H1 (cell line): Measurements from ENCODE around the gene TTC21A. TPM values are rescaled to one million over a fixed set of nuclear protein-coding genes. Genes with fewer than 3 reads are reported as not detected.

ENCODE experiments used
- CTCF ChIA-PET: fragments of 300-600 bp; sonication (Branson Sonifier 250); formaldehyde crosslinking; loops from one replicate; lab custom pipeline; 2021; ENCODE audit not compliant: partially characterized antibody; lab: Charles Lee
- POLR2A ChIA-PET: fragments of 300-600 bp; sonication (Branson Sonifier 250); formaldehyde crosslinking; loops from one replicate; lab custom pipeline; 2021; ENCODE audit warnings: inconsistent platforms; ENCODE audit not compliant: partially characterized antibody; lab: Charles Lee
- DNase-seq, 2 experiments: peaks; one replicate each; pipeline versions ENCODE4 v3.0.0 to v3.0.0-alpha.2; 2010 to 2022; ENCODE audit warnings: low spot score in 2 of 2, low read depth in 1 of 2, mixed read lengths in 1 of 2
- FAIRE-seq: peaks from 2 replicates; lab custom pipeline; 2011; peaks lifted over from hg19 to GRCh38; lab: Jason Lieb, UNC
- H2AFZ ChIP-seq: 2 replicates; pipeline ENCODE4 v1.8.1; 2012; ENCODE audit warnings: low read length, inconsistent platforms
- H2AK5ac ChIP-seq: 2 replicates; pipeline ENCODE4 v1.6.1; 2013; ENCODE audit warnings: low read depth, low read length
- H2BK120ac ChIP-seq: replicated peaks from 2 replicates; pipeline ENCODE3; 2013; ENCODE audit warnings: low read depth, low read length, inconsistent platforms
- H2BK12ac ChIP-seq: 2 replicates; pipeline ENCODE4 v1.6.1; 2013; ENCODE audit warnings: low read depth, low read length
- H2BK15ac ChIP-seq: 2 replicates; pipeline ENCODE4 v1.6.1; 2013; ENCODE audit warnings: low read length
- H2BK20ac ChIP-seq: 2 replicates; pipeline ENCODE4 v1.6.1; 2013; ENCODE audit warnings: low read length
- H2BK5ac ChIP-seq: 2 replicates; pipeline ENCODE4 v1.6.1; 2013; ENCODE audit warnings: low read depth, low read length
- H3K14ac ChIP-seq: 2 replicates; pipeline ENCODE4 v1.6.1; 2013; ENCODE audit warnings: inconsistent platforms; ENCODE audit not compliant: insufficient read length
- H3K18ac ChIP-seq: 2 replicates; pipeline ENCODE4 v1.6.1; 2013; ENCODE audit warnings: low read length; ENCODE audit errors: extremely low read depth
- H3K23ac ChIP-seq: 2 replicates; pipeline ENCODE4 v1.6.1; 2013; ENCODE audit warnings: inconsistent platforms; ENCODE audit not compliant: insufficient read length
- H3K23me2 ChIP-seq: 2 replicates; pipeline ENCODE4 v1.6.1; 2013; ENCODE audit warnings: low read depth, low read length
- H3K27ac ChIP-seq: 2 replicates; pipeline ENCODE4 v1.6.1; 2011; ENCODE audit warnings: low read depth, low read length, inconsistent platforms
- H3K27me3 ChIP-seq, 4 experiments: replicated peaks in 1 of 4; 1 replicate in 1 of 4; 2 replicates in 3 of 4; pipeline versions ENCODE4 v1.6.1 to v1.8.1; 2011 to 2013; ENCODE audit warnings: low read length in 3 of 4, mild to moderate bottlenecking in 3 of 4, inconsistent platforms in 2 of 4, mixed read lengths in 2 of 4, moderate library complexity in 1 of 4; ENCODE audit not compliant: control insufficient read depth in 3 of 4, insufficient read depth in 3 of 4; ENCODE audit errors: extremely low read depth in 1 of 4
- H3K36me3 ChIP-seq, 4 experiments: 2 replicates each; pipeline versions ENCODE4 v1.6.1 to v1.8.1; 2011 to 2013; ENCODE audit warnings: mild to moderate bottlenecking in 4 of 4, low read length in 3 of 4, moderate library complexity in 2 of 4, control low read depth in 1 of 4, inconsistent platforms in 1 of 4; ENCODE audit not compliant: insufficient read depth in 4 of 4, control insufficient read depth in 2 of 4
- H3K4ac ChIP-seq: replicated peaks from 2 replicates; pipeline ENCODE3; 2013; ENCODE audit warnings: low read length, low read depth, mixed read lengths, inconsistent platforms; ENCODE audit not compliant: insufficient read length
- H3K4me1 ChIP-seq, 4 experiments: replicated peaks in 1 of 4; 1 replicate in 1 of 4; 2 replicates in 3 of 4; pipeline versions ENCODE4 v1.6.1 to v1.8.1; 2011 to 2013; ENCODE audit warnings: low read length in 3 of 4, inconsistent platforms in 2 of 4, mixed read lengths in 1 of 4; ENCODE audit not compliant: insufficient read depth in 4 of 4, control insufficient read depth in 3 of 4
- H3K4me2 ChIP-seq, 2 experiments: 2 replicates each; pipeline versions ENCODE4 v1.6.1 to v1.8.1; 2011 to 2013; ENCODE audit warnings: low read depth in 2 of 2, low read length in 2 of 2, control low read depth in 1 of 2, inconsistent platforms in 1 of 2, mild to moderate bottlenecking in 1 of 2; ENCODE audit not compliant: insufficient read depth in 1 of 2
- H3K4me3 ChIP-seq, 4 experiments: fragments of 200-600, 300-600 bp in 1 of 4; sonication (generic), shearing (Covaris generic), sonication (Bioruptor Twin) in 1 of 4; 2 replicates each; pipeline versions ENCODE4 v1.5.1 to v1.8.1; 2011 to 2016; ENCODE audit warnings: low read length in 4 of 4, low read depth in 3 of 4, control low read depth in 2 of 4, inconsistent platforms in 2 of 4, mild to moderate bottlenecking in 2 of 4, mixed read lengths in 1 of 4, moderate library complexity in 1 of 4; ENCODE audit not compliant: insufficient read depth in 2 of 4; ENCODE audit errors: extremely low read depth in 1 of 4
- H3K56ac ChIP-seq: replicated peaks from 2 replicates; pipeline ENCODE3; 2013; ENCODE audit warnings: low read depth, mild to moderate bottlenecking, mixed read lengths, low read length, inconsistent platforms; ENCODE audit not compliant: insufficient read length
- H3K79me1 ChIP-seq: 2 replicates; pipeline ENCODE4 v1.6.1; 2013; ENCODE audit warnings: low read depth, low read length, control low read depth
- H3K79me2 ChIP-seq, 2 experiments: 2 replicates each; pipeline versions ENCODE4 v1.6.1 to v1.8.1; 2012 to 2013; ENCODE audit warnings: low read length in 2 of 2, mild to moderate bottlenecking in 2 of 2, inconsistent platforms in 1 of 2; ENCODE audit not compliant: insufficient read depth in 2 of 2, control insufficient read depth in 1 of 2
- H3K9ac ChIP-seq, 4 experiments: replicated peaks in 1 of 4; 1 replicate in 1 of 4; 2 replicates in 3 of 4; pipeline versions ENCODE4 v1.6.1 to v1.8.1; 2011 to 2013; ENCODE audit warnings: low read depth in 3 of 4, low read length in 3 of 4, control low read depth in 2 of 4, mild to moderate bottlenecking in 2 of 4, moderate library complexity in 2 of 4, inconsistent platforms in 1 of 4; ENCODE audit errors: extremely low read depth in 1 of 4
- H3K9me3 ChIP-seq, 2 experiments: 2 replicates each; pipeline versions ENCODE4 v1.6.1 to v1.8.1; 2012 to 2013; ENCODE audit warnings: mild to moderate bottlenecking in 2 of 2, moderate library complexity in 2 of 2, control low read depth in 1 of 2, inconsistent platforms in 1 of 2, low read depth in 1 of 2, low read length in 1 of 2, mixed read lengths in 1 of 2; ENCODE audit not compliant: insufficient read depth in 2 of 2
- H4K20me1 ChIP-seq, 2 experiments: replicated peaks in 1 of 2; 2 replicates each; pipeline versions ENCODE3 to v1.8.1; 2011 to 2013; ENCODE audit warnings: inconsistent platforms in 2 of 2, low read length in 2 of 2, mild to moderate bottlenecking in 1 of 2; ENCODE audit not compliant: insufficient read depth in 2 of 2, control insufficient read depth in 1 of 2
- H4K5ac ChIP-seq: 2 replicates; pipeline ENCODE4 v1.6.1; 2013; ENCODE audit warnings: low read length, low read depth, mixed read lengths, inconsistent platforms; ENCODE audit not compliant: insufficient read length
- H4K8ac ChIP-seq: 2 replicates; pipeline ENCODE4 v1.8.0; 2013; ENCODE audit warnings: mild to moderate bottlenecking, moderate library complexity, low read length, inconsistent platforms; ENCODE audit not compliant: insufficient read depth; ENCODE audit errors: extremely low read depth
- H4K91ac ChIP-seq: replicated peaks from 2 replicates; pipeline ENCODE3; 2013; ENCODE audit warnings: low read length, mixed read lengths, inconsistent platforms; ENCODE audit not compliant: insufficient read length
- CHD1 ChIP-seq: IDR thresholded peaks from 2 replicates; pipeline ENCODE4 v1.6.1; 2012; ENCODE audit warnings: low read depth, low read length, improper control_type of control experiment
- GTF2F1 ChIP-seq: IDR thresholded peaks from 2 replicates; pipeline ENCODE4 v1.6.1; 2012; ENCODE audit warnings: low read depth, low read length, improper control_type of control experiment, borderline replicate concordance
- PHF8 ChIP-seq: fragments of 200-600 bp; sonication (generic); conservative IDR thresholded peaks from 2 replicates; pipeline ENCODE4 v1.7.1; 2012; ENCODE audit warnings: low read depth, mild to moderate bottlenecking, inconsistent platforms, low read length, moderate library complexity
- POLR2A ChIP-seq, 2 experiments: IDR thresholded peaks; 1 replicate in 1 of 2; 2 replicates in 1 of 2; pipeline ENCODE4 v1.6.1; 2011; ENCODE audit warnings: low read depth in 2 of 2, low read length in 2 of 2, mild to moderate bottlenecking in 2 of 2; ENCODE audit errors: control extremely low read depth in 1 of 2
- POLR2AphosphoS5 ChIP-seq: IDR thresholded peaks from 2 replicates; pipeline ENCODE4 v1.6.1; 2011; ENCODE audit warnings: low read depth, low read length
- RFX5 ChIP-seq: IDR thresholded peaks from 2 replicates; pipeline ENCODE4 v1.6.1; 2011; ENCODE audit warnings: low read depth, low read length, improper control_type of control experiment, borderline replicate concordance
- SP2 ChIP-seq: IDR thresholded peaks from 2 replicates; pipeline ENCODE4 v1.6.1; 2012; ENCODE audit warnings: mild to moderate bottlenecking, low read length, inconsistent platforms
- TEAD4 ChIP-seq: IDR thresholded peaks from 2 replicates; pipeline ENCODE4 v1.6.1; 2012; ENCODE audit warnings: low read depth, low read length, inconsistent platforms, mixed read lengths
- WGBS, 2 experiments: shearing (Covaris generic) in 1 of 2; methylation state at CpG; one replicate each; pipeline versions ENCODE4 v1.1.6 to v1.1.7; 2013 to 2015; ENCODE audit warnings: low lambda C conversion rate in 2 of 2, mixed read lengths in 2 of 2, inconsistent platforms in 1 of 2, low coverage in 1 of 2, missing lambda C conversion rate in 1 of 2; ENCODE audit not compliant: insufficient replicate concordance in 2 of 2, insufficient coverage in 1 of 2, insufficient read length in 1 of 2; ENCODE audit errors: extremely low coverage in 1 of 2, missing lambda C conversion rate in 1 of 2; 5-methylcytosine and 5-hydroxymethylcytosine counted together
- polyA plus RNA-seq, 7 experiments: library from polyadenylated mRNA; depleted of rRNA in 3 of 7; stranded (reverse) in 5 of 7; unstranded in 2 of 7; fragments of >200 nt in 5 of 7; fragments of 200-250 nt in 2 of 7; gene quantifications; 1 replicate in 5 of 7; 2 replicates in 1 of 7; 4 replicates in 1 of 7; pipeline versions ENCODE4 v1.2.1 to v1.2.3, GENCODE V29; 2011 to 2013; ENCODE audit warnings: missing spikeins in 2 of 7, mixed read lengths in 2 of 7
- total RNA-seq: library from RNA; stranded (reverse); fragmentation: NEBNext Ultra II Directional; extraction: Animal tissue kit (Norgen Biotek cat#: 25700); gene quantifications from 2 replicates; pipeline ENCODE4 v1.2.1, GENCODE V29; 2021
- TF ChIP-seq, protein P1 (sequence below), 3 experiments: IDR thresholded peaks; 1 replicate in 2 of 3; 2 replicates in 1 of 3; pipeline versions ENCODE4 v1.5.1 to v1.6.1; 2011; ENCODE audit warnings: low read length in 3 of 3, mild to moderate bottlenecking in 3 of 3, inconsistent platforms in 2 of 3, low read depth in 1 of 3, moderate library complexity in 1 of 3; ENCODE audit not compliant: insufficient read depth in 1 of 3; ENCODE audit errors: control extremely low read depth in 1 of 3

TTC21A gene
- total and polyA plus RNA-seq, 2 of the 8 experiments (the other 6 are each of a cell fraction or from before 2014, with no cell fraction given), result 2.3 to 2.8 TPM

DNA sequence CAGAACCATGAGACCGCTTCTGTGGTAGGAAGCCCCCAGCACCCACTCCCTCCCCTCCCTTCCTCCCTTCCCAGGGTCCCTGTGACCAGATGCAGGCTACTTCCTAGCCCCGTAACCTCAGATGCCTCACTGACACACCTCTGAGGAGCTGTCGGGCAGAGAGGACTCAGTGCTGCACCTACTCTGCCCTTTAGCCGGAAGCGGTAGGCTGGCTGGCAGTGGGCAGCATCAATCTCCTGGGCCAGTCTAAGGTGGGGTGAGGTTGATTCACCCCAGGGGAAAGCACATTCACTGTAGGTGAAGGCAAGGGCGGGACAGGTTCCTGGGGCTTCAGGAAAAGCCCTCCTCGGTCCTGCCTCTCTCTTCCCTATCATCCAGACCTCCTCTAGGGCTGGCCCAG is 26.8 kb downstream of the TTC21A start:
- Histone ChIP-seq H3K9ac (no peak overlapping the region), H2BK15ac (no peak overlapping the region), H2BK5ac (no peak overlapping the region), H3K9me3 (no peaks in the 10 kb centered on the region), H3K4ac (no peak overlapping the region), H3K36me3 (no peaks in the 10 kb centered on the region), H3K79me1 (no peaks in the 10 kb centered on the region), H2BK12ac (no peak overlapping the region), H2AK5ac (no peak overlapping the region), H4K5ac (no peak overlapping the region), H3K4me3 (no peak overlapping the region), H3K27me3 (no peaks in the 10 kb centered on the region), H3K4me2 (no peak overlapping the region), H3K4me1 (no peaks in the 10 kb centered on the region), H3K14ac (no peak overlapping the region), H2BK120ac (no peak overlapping the region), H2BK20ac (no peak overlapping the region), H3K23me2 (no peaks in the 10 kb centered on the region), H3K23ac (no peak overlapping the region), H3K56ac (no peak overlapping the region), H3K18ac (no peak overlapping the region), H3K27ac (no peak overlapping the region), H4K91ac (no peak overlapping the region), H4K20me1 (no peaks in the 10 kb centered on the region), H3K79me2 (no peaks in the 10 kb centered on the region), H2AFZ (no peak overlapping the region), H4K8ac (no peak overlapping the region)
- 82% methylated on average over 7 of the region's 7 CpGs; no CpG with 5 or more reads in 1 of the 2 experiments for WGBS, 2 experiments
- FAIRE-seq (no peak), DNase-seq (no peak)
- POLR2A ChIA-PET, result interaction anchor here (1.3 kb wide), 1 partner anchor 274 kb away, joined by 6 read pairs; no protein-coding TSS in a partner anchor
- CTCF ChIA-PET, result interaction anchor here (0.7 to 12.8 kb wide), 6 partner anchors 11 to 158 kb away, joined by 3 to 366 read pairs (median 6); partner anchors contain the start of gene XIRP1
- TF ChIP-seq TEAD4 (no peak), SP2 (no peak), POLR2A (IDR thresholded peaks at IDR 0.05; ENCODE audit: control extremely low read depth in 1 of 2, low read depth in 2 of 2, low read length in 2 of 2) (no peak), RFX5 (no peak), CHD1 (no peak), GTF2F1 (no peak), POLR2AphosphoS5 (no peak), PHF8 (no peak)
- TF ChIP-seq, protein P1, sequence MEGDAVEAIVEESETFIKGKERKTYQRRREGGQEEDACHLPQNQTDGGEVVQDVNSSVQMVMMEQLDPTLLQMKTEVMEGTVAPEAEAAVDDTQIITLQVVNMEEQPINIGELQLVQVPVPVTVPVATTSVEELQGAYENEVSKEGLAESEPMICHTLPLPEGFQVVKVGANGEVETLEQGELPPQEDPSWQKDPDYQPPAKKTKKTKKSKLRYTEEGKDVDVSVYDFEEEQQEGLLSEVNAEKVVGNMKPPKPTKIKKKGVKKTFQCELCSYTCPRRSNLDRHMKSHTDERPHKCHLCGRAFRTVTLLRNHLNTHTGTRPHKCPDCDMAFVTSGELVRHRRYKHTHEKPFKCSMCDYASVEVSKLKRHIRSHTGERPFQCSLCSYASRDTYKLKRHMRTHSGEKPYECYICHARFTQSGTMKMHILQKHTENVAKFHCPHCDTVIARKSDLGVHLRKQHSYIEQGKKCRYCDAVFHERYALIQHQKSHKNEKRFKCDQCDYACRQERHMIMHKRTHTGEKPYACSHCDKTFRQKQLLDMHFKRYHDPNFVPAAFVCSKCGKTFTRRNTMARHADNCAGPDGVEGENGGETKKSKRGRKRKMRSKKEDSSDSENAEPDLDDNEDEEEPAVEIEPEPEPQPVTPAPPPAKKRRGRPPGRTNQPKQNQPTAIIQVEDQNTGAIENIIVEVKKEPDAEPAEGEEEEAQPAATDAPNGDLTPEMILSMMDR (IDR thresholded peaks at IDR 0.05; ENCODE audit: control extremely low read depth in 1 of 3, insufficient read depth in 1 of 3, low read depth in 1 of 3, low read length in 3 of 3), result no peak
